ENCODE measurements around the gene GLYAT.

- TF ChIP-seq GATA2 (IDR thresholded peaks at IDR 0.05; ENCODE audit: low read depth, low read length) (no peak), GATA3 (IDR thresholded peaks at IDR 0.05; ENCODE audit: low read depth, low read length) (no peak)
Observed at GRCh38 chr11:58676563-58677135, 55.1 kb downstream of the GLYAT start.

Measured in SH-SY5Y (cell line).